Skin epidermis (tissue), 12 donors: ENCODE measurements around the gene CCSAP.
"Not testable (repeated sequence)": the region's sequence is repeated elsewhere in the genome, so short reads cannot be mapped to it uniquely, and the experiment has no call there.

Experiments
- H3K27ac ChIP-seq, 21 experiments: fragments of 200-600 bp; sonication (generic) in 11 of 21; one replicate each; pipeline ENCODE4 v1.5.0; 2020; ENCODE audit warnings: mild to moderate bottlenecking in 3 of 21, inconsistent platforms in 2 of 21, moderate library complexity in 2 of 21
- H3K4me3 ChIP-seq, 7 experiments: fragments of 200-600 bp; sonication (generic) in 2 of 7; one replicate each; pipeline ENCODE4 v1.5.0; 2020; ENCODE audit warnings: inconsistent platforms in 2 of 7, mild to moderate bottlenecking in 2 of 7, moderate library complexity in 1 of 7

CCSAP gene

GRCh38 chr1:229296541-229296941 is 46.3 kb downstream of the CCSAP start:
- no peak overlapping the region for H3K27ac ChIP-seq
- no peak overlapping the region for H3K4me3 ChIP-seq

GRCh38 chr1:229295745-229296144 is 47.1 kb downstream of the CCSAP start:
- no peak overlapping the region for H3K4me3 ChIP-seq
- no peak overlapping the region for H3K27ac ChIP-seq

GRCh38 chr1:229293528-229294204 is 49.2 kb downstream of the CCSAP start:
- Histone ChIP-seq H3K27ac (no peak overlapping the region), H3K4me3 (no peak overlapping the region)

GRCh38 chr1:229291686-229292085 is 51.2 kb downstream of the CCSAP start:
- not testable (repeated sequence) for H3K4me3 ChIP-seq, H3K27ac ChIP-seq

- no peak overlapping the region for H3K27ac ChIP-seq
- no peak overlapping the region for H3K4me3 ChIP-seq
Observed at GRCh38 chr1:229288516-229288915, 54.3 kb downstream of the CCSAP start.

GRCh38 chr1:229287267-229287666 is 55.6 kb downstream of the CCSAP start:
- H3K4me3 ChIP-seq, result no peak overlapping the region
- H3K27ac ChIP-seq, result no peak overlapping the region

GRCh38 chr1:229286099-229286766 is 56.6 kb downstream of the CCSAP start:
- Histone ChIP-seq H3K4me3 (no peak overlapping the region), H3K27ac (no peak overlapping the region)

GRCh38 chr1:229285440-229285839 is 57.4 kb downstream of the CCSAP start:
- Histone ChIP-seq H3K4me3 (no peak overlapping the region), H3K27ac (no peak overlapping the region)

- no peak overlapping the region for H3K27ac ChIP-seq
- no peak overlapping the region for H3K4me3 ChIP-seq
Observed at GRCh38 chr1:229284887-229285286, 58.0 kb downstream of the CCSAP start.

GRCh38 chr1:229283183-229283611 is 59.6 kb downstream of the CCSAP start:
- Histone ChIP-seq H3K27ac (no peak overlapping the region), H3K4me3 (no peak overlapping the region)

- Histone ChIP-seq H3K27ac (no peak overlapping the region), H3K4me3 (no peak overlapping the region)
Observed at GRCh38 chr1:229282295-229282823, 60.5 kb downstream of the CCSAP start.

- H3K27ac ChIP-seq, result no peak overlapping the region
- no peak overlapping the region for H3K4me3 ChIP-seq
Observed at GRCh38 chr1:229281339-229281926, 61.4 kb downstream of the CCSAP start.

- no peak overlapping the region for H3K27ac ChIP-seq
- no peak overlapping the region for H3K4me3 ChIP-seq
Observed at GRCh38 chr1:229280921-229281320, 61.9 kb downstream of the CCSAP start.

GRCh38 chr1:229280037-229280828 is 62.6 kb downstream of the CCSAP start:
- Histone ChIP-seq H3K4me3 (no peak overlapping the region), H3K27ac (no peak overlapping the region)

GRCh38 chr1:229279242-229279641 is 63.6 kb downstream of the CCSAP start:
- Histone ChIP-seq H3K4me3 (no peak overlapping the region), H3K27ac (no peak overlapping the region)

- no peak overlapping the region for H3K27ac ChIP-seq
- H3K4me3 ChIP-seq, result no peak overlapping the region
Observed at GRCh38 chr1:229278120-229278741, 64.6 kb downstream of the CCSAP start.

- Histone ChIP-seq H3K27ac (no peak overlapping the region), H3K4me3 (no peak overlapping the region)
Observed at GRCh38 chr1:229275005-229275404, 67.8 kb downstream of the CCSAP start.

- H3K27ac ChIP-seq, result no peak overlapping the region
- no peak overlapping the region for H3K4me3 ChIP-seq
Observed at GRCh38 chr1:229273507-229274232, 69.2 kb downstream of the CCSAP start.
